Measurements from ENCODE around the gene RIMBP2.

RIMBP2 gene

DNA sequence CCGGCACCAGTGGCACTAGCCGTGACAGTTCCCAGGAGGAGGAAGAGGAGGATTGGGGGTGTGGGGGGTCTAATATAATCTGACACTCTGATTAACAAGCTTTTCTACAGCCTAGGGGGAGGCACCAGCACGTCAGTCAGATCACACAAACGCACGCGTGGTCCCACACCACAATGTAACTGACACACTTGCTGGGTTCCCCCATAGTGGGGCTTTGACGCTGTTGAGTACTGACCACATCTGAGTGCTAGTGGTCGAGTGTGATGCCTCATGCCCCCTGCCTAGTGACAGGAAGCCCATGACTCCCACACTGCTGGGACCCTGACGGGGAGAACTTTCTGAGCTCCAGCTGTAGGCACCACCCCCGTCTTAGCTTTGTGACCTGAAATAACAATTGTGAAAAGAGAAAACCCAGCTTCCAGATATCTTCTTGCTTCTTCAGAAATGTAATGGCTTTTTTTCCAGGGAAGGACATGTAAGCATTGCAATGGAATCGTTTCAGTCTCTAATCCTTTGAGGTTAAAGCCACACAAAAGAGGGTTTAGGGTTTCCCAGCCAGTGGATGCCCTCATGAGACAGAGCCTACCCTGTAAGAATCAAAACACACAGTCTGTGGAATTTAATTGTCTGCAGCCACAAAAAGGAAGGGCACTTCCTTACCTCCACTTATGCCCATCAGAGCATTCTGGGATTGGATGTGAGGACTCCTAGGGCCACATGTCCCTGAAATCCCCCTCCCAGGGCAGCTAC is 194.5 kb downstream of the RIMBP2 start:
- Histone ChIP-seq H3K9ac (ENCODE audit: low read length) (no peak overlapping the region), H3K4me1 (ENCODE audit: control insufficient read depth, insufficient read depth, low read length) (no peaks in the 10 kb centered on the region), H3K27ac (ENCODE audit: low read depth, low read length) (no peak overlapping the region), H3K4me3 (ENCODE audit: low read length) (no peak overlapping the region), H3K27me3 (ENCODE audit: control insufficient read depth, insufficient read depth, low read length) (no peaks in the 10 kb centered on the region), H3K36me3 (ENCODE audit: control insufficient read depth, insufficient read depth, low read length) (no peaks in the 10 kb centered on the region)

- Histone ChIP-seq H3K27me3 (ENCODE audit: control insufficient read depth, insufficient read depth, low read length) (no peaks in the 10 kb centered on the region), H3K4me1 (ENCODE audit: control insufficient read depth, insufficient read depth, low read length) (no peaks in the 10 kb centered on the region), H3K4me3 (ENCODE audit: low read length) (no peak overlapping the region), H3K27ac (ENCODE audit: low read depth, low read length) (no peak overlapping the region), H3K9ac (ENCODE audit: low read length) (no peak overlapping the region), H3K36me3 (ENCODE audit: control insufficient read depth, insufficient read depth, low read length) (no peaks in the 10 kb centered on the region)
These were observed 195.3 kb downstream of the RIMBP2 start for GRCh38 chr12:130520784-130521183.

DNA sequence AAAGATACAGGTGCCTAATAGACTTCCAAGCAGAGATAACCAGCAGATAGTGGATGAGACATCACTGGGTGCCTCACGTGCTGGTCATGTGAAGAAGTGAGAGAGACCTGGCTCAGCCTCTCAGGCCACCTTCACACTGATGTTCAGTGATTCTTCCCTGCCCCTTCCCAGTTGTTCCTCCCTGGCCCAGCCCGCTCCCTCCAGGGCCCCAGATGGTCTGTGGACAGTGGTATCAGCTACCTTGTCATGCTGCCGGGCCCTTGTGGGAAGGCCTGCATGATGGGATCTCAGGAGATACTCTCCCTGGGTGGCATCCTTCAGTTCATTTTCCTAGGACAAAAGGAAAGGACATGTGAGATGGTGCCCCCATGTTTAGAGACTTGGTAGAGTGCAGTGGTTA is 198.5 kb downstream of the RIMBP2 start:
- no peak overlapping the region for H3K27ac ChIP-seq (ENCODE audit: low read depth, low read length)
- no peak overlapping the region for H3K9ac ChIP-seq (ENCODE audit: low read length)
- H3K4me1 ChIP-seq (ENCODE audit: control insufficient read depth, insufficient read depth, low read length), result no peaks in the 10 kb centered on the region
- no peaks in the 10 kb centered on the region for H3K36me3 ChIP-seq (ENCODE audit: control insufficient read depth, insufficient read depth, low read length)
- H3K27me3 ChIP-seq (ENCODE audit: control insufficient read depth, insufficient read depth, low read length), result no peaks in the 10 kb centered on the region
- H3K4me3 ChIP-seq (ENCODE audit: low read length), result no peak overlapping the region

DNA sequence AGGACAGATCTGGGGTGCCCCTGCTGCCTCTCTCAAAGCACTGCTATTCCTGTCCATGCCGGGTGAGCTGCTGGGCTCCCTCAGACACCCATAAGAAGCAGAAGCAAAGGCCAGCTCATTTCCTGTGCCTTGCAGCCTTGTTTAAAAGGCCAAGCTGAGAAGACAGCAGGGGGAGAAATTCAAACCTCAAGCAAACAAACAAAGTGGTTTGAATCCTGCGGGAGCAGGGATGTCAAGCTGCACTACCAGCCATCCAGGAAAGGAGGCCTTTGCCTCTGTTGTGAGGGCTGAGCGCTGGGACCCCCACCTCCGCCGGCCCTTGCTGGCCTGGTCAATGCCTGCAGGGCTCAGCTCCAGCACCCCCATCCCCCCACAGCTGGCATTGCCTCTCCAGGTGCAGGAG is 201.9 kb downstream of the RIMBP2 start:
- no peak overlapping the region for H3K4me3 ChIP-seq (ENCODE audit: low read length)
- no peaks in the 10 kb centered on the region for H3K4me1 ChIP-seq (ENCODE audit: control insufficient read depth, insufficient read depth, low read length)
- no peaks in the 10 kb centered on the region for H3K27me3 ChIP-seq (ENCODE audit: control insufficient read depth, insufficient read depth, low read length)
- no peaks in the 10 kb centered on the region for H3K36me3 ChIP-seq (ENCODE audit: control insufficient read depth, insufficient read depth, low read length)
- H3K27ac ChIP-seq (ENCODE audit: low read depth, low read length), result no peak overlapping the region
- H3K9ac ChIP-seq (ENCODE audit: low read length), result no peak overlapping the region

DNA sequence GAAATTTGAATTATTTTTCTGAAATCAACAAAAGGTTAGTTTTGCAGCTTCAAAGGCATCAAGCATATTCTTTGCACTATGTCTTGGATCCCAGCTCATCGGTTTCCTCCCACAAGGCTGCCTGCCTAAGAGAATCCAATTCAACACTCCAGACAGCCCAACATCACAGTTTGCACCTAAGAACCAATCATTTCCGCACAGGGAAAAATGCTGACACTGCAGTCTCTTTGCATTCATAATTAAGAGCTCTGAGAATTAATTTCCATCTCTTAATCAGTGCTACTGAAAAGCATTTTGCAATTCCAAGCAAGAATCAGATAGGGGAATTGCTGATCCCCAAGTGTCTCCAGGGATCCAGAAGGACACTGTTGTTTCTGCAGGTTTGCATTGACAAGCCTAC is 202.5 kb downstream of the RIMBP2 start:
- Histone ChIP-seq H3K36me3 (ENCODE audit: control insufficient read depth, insufficient read depth, low read length) (no peaks in the 10 kb centered on the region), H3K27ac (ENCODE audit: low read depth, low read length) (no peak overlapping the region), H3K4me1 (ENCODE audit: control insufficient read depth, insufficient read depth, low read length) (no peaks in the 10 kb centered on the region), H3K27me3 (ENCODE audit: control insufficient read depth, insufficient read depth, low read length) (no peaks in the 10 kb centered on the region), H3K9ac (ENCODE audit: low read length) (no peak overlapping the region), H3K4me3 (ENCODE audit: low read length) (no peak overlapping the region)

GRCh38 chr12:130511285-130511684 is 204.8 kb downstream of the RIMBP2 start:
- H3K27me3 ChIP-seq (ENCODE audit: control insufficient read depth, insufficient read depth, low read length), result no peaks in the 10 kb centered on the region
- H3K4me3 ChIP-seq (ENCODE audit: low read length), result no peak overlapping the region
- no peaks in the 10 kb centered on the region for H3K36me3 ChIP-seq (ENCODE audit: control insufficient read depth, insufficient read depth, low read length)
- no peaks in the 10 kb centered on the region for H3K4me1 ChIP-seq (ENCODE audit: control insufficient read depth, insufficient read depth, low read length)
- no peak overlapping the region for H3K27ac ChIP-seq (ENCODE audit: low read depth, low read length)
- no peak overlapping the region for H3K9ac ChIP-seq (ENCODE audit: low read length)

DNA sequence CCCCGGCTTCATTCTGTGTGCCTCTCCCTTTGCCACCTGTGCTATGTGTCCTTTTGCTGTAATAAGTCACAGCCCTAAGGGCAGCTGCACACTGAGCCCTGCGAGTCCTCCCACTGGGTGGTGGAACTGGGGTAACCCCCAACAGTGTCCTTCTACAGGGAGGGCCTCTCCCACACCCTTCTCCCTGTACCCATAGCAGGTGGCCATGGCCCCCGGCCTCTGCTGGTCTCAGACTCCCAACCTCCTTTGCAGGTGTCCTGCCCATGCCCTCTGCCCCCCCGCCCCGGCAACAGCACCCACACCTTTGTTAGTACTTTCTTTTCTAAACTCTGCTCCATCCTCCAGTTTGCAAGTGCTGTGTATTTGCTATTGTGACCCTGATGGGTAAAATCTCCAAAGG is 206.6 kb downstream of the RIMBP2 start:
- Histone ChIP-seq H3K4me3 (ENCODE audit: low read length) (no peak overlapping the region), H3K27me3 (ENCODE audit: control insufficient read depth, insufficient read depth, low read length) (no peaks in the 10 kb centered on the region), H3K4me1 (ENCODE audit: control insufficient read depth, insufficient read depth, low read length) (no peaks in the 10 kb centered on the region), H3K9ac (ENCODE audit: low read length) (no peak overlapping the region), H3K36me3 (ENCODE audit: control insufficient read depth, insufficient read depth, low read length) (no peaks in the 10 kb centered on the region), H3K27ac (ENCODE audit: low read depth, low read length) (no peak overlapping the region)

DNA sequence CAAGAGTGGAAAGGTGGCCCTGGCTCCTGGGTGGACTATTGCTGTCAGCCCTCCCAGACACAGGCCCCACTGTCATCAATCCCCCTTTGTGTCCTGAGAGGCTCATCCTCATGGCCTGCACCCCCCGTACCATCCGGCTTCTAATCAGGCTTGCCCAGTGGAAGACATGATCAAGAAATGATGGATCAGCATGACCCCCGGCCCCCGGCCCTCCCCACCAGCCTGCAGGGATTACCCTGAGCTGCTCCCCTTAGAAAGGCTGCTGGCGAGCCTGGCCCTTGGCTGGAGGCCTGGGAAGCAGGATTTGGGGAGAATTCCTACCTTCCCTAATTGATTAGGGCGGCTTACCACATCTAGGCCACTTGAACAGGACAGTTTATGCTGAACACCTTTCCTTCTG is 207.3 kb downstream of the RIMBP2 start:
- H3K36me3 ChIP-seq (ENCODE audit: control insufficient read depth, insufficient read depth, low read length), result no peaks in the 10 kb centered on the region
- H3K4me3 ChIP-seq (ENCODE audit: low read length), result no peak overlapping the region
- no peak overlapping the region for H3K9ac ChIP-seq (ENCODE audit: low read length)
- H3K4me1 ChIP-seq (ENCODE audit: control insufficient read depth, insufficient read depth, low read length), result no peaks in the 10 kb centered on the region
- no peaks in the 10 kb centered on the region for H3K27me3 ChIP-seq (ENCODE audit: control insufficient read depth, insufficient read depth, low read length)
- H3K27ac ChIP-seq (ENCODE audit: low read depth, low read length), result no peak overlapping the region

- H3K27ac ChIP-seq (ENCODE audit: low read depth, low read length), result no peak overlapping the region
- no peaks in the 10 kb centered on the region for H3K4me1 ChIP-seq (ENCODE audit: control insufficient read depth, insufficient read depth, low read length)
- H3K9ac ChIP-seq (ENCODE audit: low read length), result no peak overlapping the region
- H3K27me3 ChIP-seq (ENCODE audit: control insufficient read depth, insufficient read depth, low read length), result no peaks in the 10 kb centered on the region
- no peak overlapping the region for H3K4me3 ChIP-seq (ENCODE audit: low read length)
- no peaks in the 10 kb centered on the region for H3K36me3 ChIP-seq (ENCODE audit: control insufficient read depth, insufficient read depth, low read length)
These were observed 207.8 kb downstream of the RIMBP2 start for GRCh38 chr12:130508318-130508717.

DNA sequence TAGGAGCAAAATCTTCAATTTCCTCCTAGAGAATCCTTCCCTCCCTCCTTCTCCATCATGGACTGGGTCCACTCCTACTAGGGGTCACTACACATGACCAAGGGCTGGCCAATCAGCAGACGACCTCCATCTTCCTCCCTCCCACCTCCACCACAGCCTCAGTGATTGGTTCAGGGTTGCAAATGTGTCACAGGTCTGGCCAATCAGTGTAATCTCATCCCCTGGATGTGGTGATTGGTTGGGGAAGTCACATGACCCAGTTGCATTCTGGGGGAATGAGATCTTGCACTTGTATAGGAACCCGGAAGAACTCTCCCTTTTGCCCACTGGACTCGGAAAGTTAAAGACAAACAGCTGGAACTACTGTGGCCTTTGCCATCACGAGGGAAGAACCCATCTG is 209.3 kb downstream of the RIMBP2 start:
- H3K9ac ChIP-seq (ENCODE audit: low read length), result no peak overlapping the region
- H3K27ac ChIP-seq (ENCODE audit: low read depth, low read length), result no peak overlapping the region
- H3K36me3 ChIP-seq (ENCODE audit: control insufficient read depth, insufficient read depth, low read length), result no peaks in the 10 kb centered on the region
- no peak overlapping the region for H3K4me3 ChIP-seq (ENCODE audit: low read length)
- H3K27me3 ChIP-seq (ENCODE audit: control insufficient read depth, insufficient read depth, low read length), result no peaks in the 10 kb centered on the region
- no peaks in the 10 kb centered on the region for H3K4me1 ChIP-seq (ENCODE audit: control insufficient read depth, insufficient read depth, low read length)

- Histone ChIP-seq H3K4me3 (ENCODE audit: low read length) (no peak overlapping the region), H3K27ac (ENCODE audit: low read depth, low read length) (no peak overlapping the region), H3K36me3 (ENCODE audit: control insufficient read depth, insufficient read depth, low read length) (no peaks in the 10 kb centered on the region), H3K27me3 (ENCODE audit: control insufficient read depth, insufficient read depth, low read length) (no peaks in the 10 kb centered on the region), H3K9ac (ENCODE audit: low read length) (no peak overlapping the region), H3K4me1 (ENCODE audit: control insufficient read depth, insufficient read depth, low read length) (no peaks in the 10 kb centered on the region)
These were observed 211.3 kb downstream of the RIMBP2 start for GRCh38 chr12:130504840-130505175.

DNA sequence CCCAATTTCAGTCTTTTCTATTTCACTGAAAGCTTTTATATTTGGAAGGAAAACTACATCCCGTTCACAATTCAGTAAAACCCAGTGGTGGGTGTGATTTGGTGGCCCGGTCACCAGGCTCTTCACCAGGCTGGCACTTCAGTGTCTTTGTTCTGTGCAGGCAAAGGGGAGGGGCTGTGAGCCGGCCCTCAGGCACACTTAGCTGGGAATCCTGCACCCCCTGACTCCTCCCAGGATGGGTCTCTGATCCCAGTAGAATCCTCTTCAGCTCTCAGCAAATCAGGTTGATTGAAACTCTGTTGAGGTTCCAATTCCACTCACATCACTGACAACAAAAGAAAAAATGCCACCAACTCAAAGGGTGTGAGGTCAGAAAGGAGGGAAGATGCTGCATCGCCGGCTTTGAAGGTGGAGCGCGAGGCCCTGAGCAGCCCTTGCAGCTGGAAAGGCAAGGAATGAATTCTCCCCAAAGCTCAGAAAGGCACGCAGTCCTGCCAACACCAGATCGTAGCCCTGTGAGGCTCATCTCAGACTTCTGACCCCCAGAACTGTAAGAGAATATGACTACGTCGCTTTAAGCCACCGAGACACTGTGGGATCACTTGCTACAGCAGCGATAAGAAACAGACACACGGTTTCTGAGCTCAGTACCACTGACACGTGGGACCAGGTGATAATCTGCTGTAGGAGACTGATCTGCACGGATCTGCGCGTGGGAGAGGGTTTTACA is 211.8 kb downstream of the RIMBP2 start:
- H3K27ac ChIP-seq (ENCODE audit: low read depth, low read length), result no peak overlapping the region

GRCh38 chr12:130501821-130502220 is 214.3 kb downstream of the RIMBP2 start:
- no peak overlapping the region for H3K27ac ChIP-seq (ENCODE audit: low read depth, low read length)
- H3K4me3 ChIP-seq (ENCODE audit: low read length), result no peak overlapping the region
- no peak overlapping the region for H3K9ac ChIP-seq (ENCODE audit: low read length)
- H3K4me1 ChIP-seq (ENCODE audit: control insufficient read depth, insufficient read depth, low read length), result no peaks in the 10 kb centered on the region
- H3K36me3 ChIP-seq (ENCODE audit: control insufficient read depth, insufficient read depth, low read length), result no peaks in the 10 kb centered on the region
- no peaks in the 10 kb centered on the region for H3K27me3 ChIP-seq (ENCODE audit: control insufficient read depth, insufficient read depth, low read length)

More for the DNA sequence above, 211.8 kb downstream of the RIMBP2 start:
- no peak overlapping the region for H3K9ac ChIP-seq (ENCODE audit: low read length)
- no peaks in the 10 kb centered on the region for H3K36me3 ChIP-seq (ENCODE audit: control insufficient read depth, insufficient read depth, low read length)
- H3K4me3 ChIP-seq (ENCODE audit: low read length), result no peak overlapping the region
- no peaks in the 10 kb centered on the region for H3K27me3 ChIP-seq (ENCODE audit: control insufficient read depth, insufficient read depth, low read length)
- no peaks in the 10 kb centered on the region for H3K4me1 ChIP-seq (ENCODE audit: control insufficient read depth, insufficient read depth, low read length)
